Measurements from ENCODE around the gene GCK. TPM values are rescaled to one million over a fixed set of nuclear protein-coding genes. Genes with fewer than 3 reads are reported as not detected.

The GCK gene
- total and polyA plus RNA-seq, 2 donors (not counting 3 experiments of a cell fraction or from before 2014, with no cell fraction given): 0.17 to 0.51 TPM

GRCh38 chr7:44124822-44125202 lies 64.4 kb downstream of the GCK start:
- H3K9me3 ChIP-seq (replicated peaks; ENCODE audit: control insufficient read depth, insufficient read depth, low read length): no peaks in the 10 kb centered on the region
- no peak for TF ChIP-seq FOS (IDR thresholded peaks at IDR 0.05; ENCODE audit: borderline replicate concordance, insufficient read depth, low read length)
- TF ChIP-seq GATA2 (IDR thresholded peaks at IDR 0.05; ENCODE audit: insufficient read depth, insufficient read length, low read depth, low read length): no peak
- no peak for TF ChIP-seq EZH2 (IDR thresholded peaks at IDR 0.05; ENCODE audit: borderline replicate concordance, low read depth, low read length, severe bottlenecking)
- H3K9me1 ChIP-seq (replicated peaks; ENCODE audit: control insufficient read depth, extremely low read depth, insufficient read depth, low read length): no peaks in the 10 kb centered on the region
- intact Hi-C loops (cut with micrococcal nuclease): no loop called here
- dilution Hi-C loops (cut with MboI; ENCODE audit: extremely low pct_ligation_motif_present, low sequenced_read_pairs): no loop called here
- H3K4me2 ChIP-seq (ENCODE audit: insufficient read depth, low read length): no peak overlapping the region
- no peak overlapping the region for H3K4me3 ChIP-seq (replicated peaks in 1 of 3; ENCODE audit: insufficient read depth in 1 of 3, low read depth in 1 of 3, low read length in 3 of 3)
- no peaks in the 10 kb centered on the region for H4K20me1 ChIP-seq (replicated peaks; ENCODE audit: control insufficient read depth, extremely low read depth, insufficient read depth, low read length)
- no peak overlapping the region for H3K27ac ChIP-seq (ENCODE audit: insufficient read depth, low read depth, low read length)
- H3K4me1 ChIP-seq (ENCODE audit: control insufficient read depth, extremely low read depth, insufficient read depth, low read length): peaks cover 14% of the 10 kb centered on the region
- H3K27me3 ChIP-seq (ENCODE audit: control insufficient read depth in 2 of 2, insufficient read depth in 2 of 2, low read length in 2 of 2): peaks cover 0 to 1% of the 10 kb centered on the region in 2 experiments
- FAIRE-seq (no peak), DNase-seq (ENCODE audit: low read depth, low spot score) (no peak)
- BruUV-seq (replicated peaks): no TSS peak
- POLR2A ChIA-PET: interaction anchor here (0.7 kb wide), 1 partner anchor 9 kb away, joined by 6 read pairs; no protein-coding TSS in a partner anchor
- peaks cover 0 to 2% of the 10 kb centered on the region in 2 experiments for H3K36me3 ChIP-seq (ENCODE audit: control insufficient read depth in 2 of 2, extremely low read depth in 1 of 2, insufficient read depth in 2 of 2, low read length in 2 of 2)
- CTCF ChIA-PET: interaction anchor here (1.1 to 2.1 kb wide), 5 partner anchors 22 to 71 kb away, joined by 4 to 30 read pairs (median 4); no protein-coding TSS in a partner anchor
- H3K9ac ChIP-seq (replicated peaks; ENCODE audit: extremely low read depth, insufficient read depth, low read length): no peak overlapping the region
- H3K79me2 ChIP-seq (ENCODE audit: control insufficient read depth, insufficient read depth, low read length): peaks cover 21% of the 10 kb centered on the region
- H2AFZ ChIP-seq (ENCODE audit: low read depth, low read length): no peak overlapping the region

GRCh38 chr7:44123190-44124003 lies 65.8 kb downstream of the GCK start, which contains the start of gene POLD2:
TSS of gene POLD2 (minus strand) at chr7:44123548. CDS start at chr7:44122053, 1,495 bp downstream.
- Histone ChIP-seq H3K79me2 (ENCODE audit: control insufficient read depth, insufficient read depth, low read length) (peaks cover 25% of the 10 kb centered on the region), H4K20me1 (replicated peaks; ENCODE audit: control insufficient read depth, extremely low read depth, insufficient read depth, low read length) (no peaks in the 10 kb centered on the region), H3K4me3 (replicated peaks in 1 of 3; ENCODE audit: insufficient read depth in 1 of 3, low read depth in 1 of 3, low read length in 3 of 3) (peak within 1 kb of the TSS; percentile 69 to 84 (median 79)), H3K27ac (ENCODE audit: insufficient read depth, low read depth, low read length) (peak within 1 kb of the TSS; percentile 53), H3K9me1 (replicated peaks; ENCODE audit: control insufficient read depth, extremely low read depth, insufficient read depth, low read length) (no peaks in the 10 kb centered on the region), H3K4me1 (ENCODE audit: control insufficient read depth, extremely low read depth, insufficient read depth, low read length) (peaks cover 14% of the 10 kb centered on the region), H3K36me3 (ENCODE audit: control insufficient read depth in 2 of 2, extremely low read depth in 1 of 2, insufficient read depth in 2 of 2, low read length in 2 of 2) (peaks cover 0 to 3% of the 10 kb centered on the region in 2 experiments), H3K4me2 (ENCODE audit: insufficient read depth, low read length) (peak within 1 kb of the TSS; percentile 92), H3K27me3 (ENCODE audit: control insufficient read depth in 2 of 2, insufficient read depth in 2 of 2, low read length in 2 of 2) (peaks cover 0 to under 1% of the 10 kb centered on the region in 2 experiments), H3K9me3 (replicated peaks; ENCODE audit: control insufficient read depth, insufficient read depth, low read length) (no peaks in the 10 kb centered on the region), H3K9ac (replicated peaks; ENCODE audit: extremely low read depth, insufficient read depth, low read length) (peak within 1 kb of the TSS; percentile 67), H2AFZ (ENCODE audit: low read depth, low read length) (peak within 1 kb of the TSS; percentile 94)
- dilution Hi-C loops (cut with MboI; ENCODE audit: extremely low pct_ligation_motif_present, low sequenced_read_pairs): no loop called here
- ChIA-PET CTCF (interaction anchor here (0.7 to 2.1 kb wide), 15 partner anchors 8 to 103 kb away, joined by 3 to 30 read pairs (median 3); partner anchors contain the start of gene AEBP1), POLR2A (interaction anchor here (0.7 kb wide), 1 partner anchor 19 kb away, joined by 3 read pairs; no protein-coding TSS in a partner anchor)
- BruUV-seq (replicated peaks): no TSS peak
- DNase-seq (ENCODE audit: low read depth, low spot score) (peak; percentile 98), FAIRE-seq (peak; percentile 98)
- intact Hi-C loops (cut with micrococcal nuclease): loop anchor here (1.0 to 2.0 kb wide), 4 partner anchors 19 to 73 kb away; partner anchors contain the start of genes AEBP1 and POLM
- no peak for TF ChIP-seq CTCF (IDR thresholded peaks at IDR 0.05; ENCODE audit: extremely low read depth in 1 of 2, insufficient read depth in 1 of 2, low read depth in 1 of 2, low read length in 2 of 2)
- TF ChIP-seq POLR2A (IDR thresholded peaks at IDR 0.05; ENCODE audit: low read depth, low read length): peak; percentile 40
- TF ChIP-seq MAX (IDR thresholded peaks at IDR 0.05; ENCODE audit: insufficient read depth, insufficient read length): peak; percentile 85
- peak; percentile 66 for TF ChIP-seq POLR2AphosphoS5 (IDR thresholded peaks at IDR 0.05; ENCODE audit: insufficient read depth, low read depth, low read length)
